OCI-LY3 (cell line): ENCODE measurements around the gene WWOX.
"Not testable (repeated sequence)": the region's sequence is repeated elsewhere in the genome, so short reads cannot be mapped to it uniquely, and the experiment has no call there.

Experiments used
- EZH2phosphoT487 ChIP-seq: fragments of 200-600 bp; shearing (Covaris generic); IDR thresholded peaks from 2 replicates; pipeline ENCODE4 v1.6.1; 2018; ENCODE audit warnings: antibody characterized with exemption, mixed run types, low read depth
- TF ChIP-seq, protein P1 (sequence below): fragments of 200-600, 300-600 bp; sonication (generic); IDR thresholded peaks from 2 replicates; pipeline ENCODE4 v1.5.1; 2014; ENCODE audit warnings: antibody characterized with exemption, low read length, low read depth

DNA sequence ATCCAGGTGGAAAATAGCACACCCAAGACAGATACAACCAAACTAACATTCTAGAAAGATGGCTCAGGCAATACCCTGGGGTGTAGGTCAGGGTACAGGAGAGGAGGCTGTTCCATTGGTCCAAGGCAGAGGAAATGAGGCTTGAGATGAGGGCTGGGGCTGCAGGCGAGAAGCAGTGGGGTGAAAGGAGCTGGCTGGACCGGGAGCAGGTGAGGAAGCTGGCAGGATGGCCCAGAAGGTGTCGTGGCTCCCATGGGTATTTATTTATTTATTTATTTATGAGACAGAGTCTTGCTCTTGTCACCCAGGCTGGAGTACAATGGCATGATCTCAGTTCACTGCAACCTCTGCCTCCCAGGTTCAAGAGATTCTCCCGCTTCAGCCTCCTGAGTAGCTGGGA, 1161.4 kb downstream of the WWOX start:
- TF ChIP-seq, protein P1, sequence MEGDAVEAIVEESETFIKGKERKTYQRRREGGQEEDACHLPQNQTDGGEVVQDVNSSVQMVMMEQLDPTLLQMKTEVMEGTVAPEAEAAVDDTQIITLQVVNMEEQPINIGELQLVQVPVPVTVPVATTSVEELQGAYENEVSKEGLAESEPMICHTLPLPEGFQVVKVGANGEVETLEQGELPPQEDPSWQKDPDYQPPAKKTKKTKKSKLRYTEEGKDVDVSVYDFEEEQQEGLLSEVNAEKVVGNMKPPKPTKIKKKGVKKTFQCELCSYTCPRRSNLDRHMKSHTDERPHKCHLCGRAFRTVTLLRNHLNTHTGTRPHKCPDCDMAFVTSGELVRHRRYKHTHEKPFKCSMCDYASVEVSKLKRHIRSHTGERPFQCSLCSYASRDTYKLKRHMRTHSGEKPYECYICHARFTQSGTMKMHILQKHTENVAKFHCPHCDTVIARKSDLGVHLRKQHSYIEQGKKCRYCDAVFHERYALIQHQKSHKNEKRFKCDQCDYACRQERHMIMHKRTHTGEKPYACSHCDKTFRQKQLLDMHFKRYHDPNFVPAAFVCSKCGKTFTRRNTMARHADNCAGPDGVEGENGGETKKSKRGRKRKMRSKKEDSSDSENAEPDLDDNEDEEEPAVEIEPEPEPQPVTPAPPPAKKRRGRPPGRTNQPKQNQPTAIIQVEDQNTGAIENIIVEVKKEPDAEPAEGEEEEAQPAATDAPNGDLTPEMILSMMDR, result not testable (repeated sequence)
- not testable (repeated sequence) for TF ChIP-seq EZH2phosphoT487
